WTC11 (cell line): ENCODE measurements around the gene CCDC154. TPM values are rescaled to one million over a fixed set of nuclear protein-coding genes. Genes with fewer than 3 reads are reported as not detected.

Experiments used
- ATAC-seq: fragments of 200-7000 bp; cut with Tn5 transposase; 2 replicates; pipeline ENCODE4 v1.10.0; 2021; ENCODE audit warnings: mild to moderate bottlenecking, moderate library complexity
- CTCF ChIA-PET: fragments of 300-600 bp; sonication (Branson Sonifier 250); formaldehyde crosslinking; loops from one replicate; lab custom pipeline; 2021; ENCODE audit warnings: antibody characterized with exemption; lab: Charles Lee
- POLR2A ChIA-PET: fragments of 350-600 bp; sonication (Branson Sonifier 250); formaldehyde crosslinking; loops from one replicate; lab custom pipeline; 2021; ENCODE audit warnings: antibody characterized with exemption; lab: Charles Lee
- DNase-seq: peaks from one replicate; pipeline ENCODE4 v3.0.0; 2021; ENCODE audit warnings: low spot score
- H3K27ac Mint-ChIP-seq: 2 replicates; pipeline ENCODE4 v1.8.0; 2021; ENCODE audit warnings: mixed read lengths
- H3K27me3 Mint-ChIP-seq: 2 replicates; pipeline ENCODE4 v1.8.0; 2021; ENCODE audit warnings: low read depth, mild to moderate bottlenecking, moderate library complexity, mixed read lengths
- H3K36me3 Mint-ChIP-seq: 2 replicates; pipeline ENCODE4 v1.8.0; 2021; ENCODE audit warnings: mixed read lengths
- H3K4me1 Mint-ChIP-seq: 2 replicates; pipeline ENCODE4 v1.8.0; 2022; ENCODE audit warnings: mixed read lengths
- H3K4me3 Mint-ChIP-seq: 2 replicates; pipeline ENCODE4 v1.8.0; 2021; ENCODE audit warnings: mild to moderate bottlenecking, moderate library complexity, mixed read lengths
- H3K9me3 Mint-ChIP-seq: 2 replicates; pipeline ENCODE4 v1.8.0; 2021; ENCODE audit warnings: mixed read lengths
- CBFB ChIP-seq: sonication (generic); formaldehyde crosslinking; IDR thresholded peaks from 2 replicates; pipeline ENCODE4 v1.8.1; 2022; ENCODE audit warnings: mild to moderate bottlenecking, low read depth, missing genetic modification reagents
- ERG ChIP-seq: fragments of 250-450 bp; sonication (Bioruptor Pico); IDR thresholded peaks from 2 replicates; pipeline ENCODE4 v1.8.0; 2021; ENCODE audit warnings: mild to moderate bottlenecking
- FOXK1 ChIP-seq: sonication (generic); formaldehyde crosslinking; IDR thresholded peaks from 2 replicates; pipeline ENCODE4 v1.8.0; 2022; ENCODE audit warnings: mild to moderate bottlenecking, moderate library complexity, missing genetic modification reagents
- HMGA2 ChIP-seq: fragments of 250-450 bp; sonication (Bioruptor Pico); IDR thresholded peaks from 2 replicates; pipeline ENCODE4 v1.4.0; 2021; ENCODE audit warnings: mild to moderate bottlenecking, moderate library complexity
- IRF2 ChIP-seq: sonication (generic); formaldehyde crosslinking; IDR thresholded peaks from 2 replicates; pipeline ENCODE4 v1.8.0; 2022; ENCODE audit warnings: low read depth, missing genetic modification reagents, borderline replicate concordance
- JAZF1 ChIP-seq: fragments of 250-450 bp; sonication (Bioruptor Pico); IDR thresholded peaks from 2 replicates; pipeline ENCODE4 v1.9.0; 2021; ENCODE audit warnings: moderate library complexity, mild to moderate bottlenecking, inconsistent platforms
- NFE2L1 ChIP-seq: sonication (generic); formaldehyde crosslinking; IDR thresholded peaks from 2 replicates; pipeline ENCODE4 v1.8.1; 2023; ENCODE audit warnings: missing genetic modification reagents
- NR3C1 ChIP-seq: sonication (generic); formaldehyde crosslinking; conservative IDR thresholded peaks from 2 replicates; pipeline ENCODE4 v1.8.1; 2023; ENCODE audit warnings: low read depth, mild to moderate bottlenecking, missing genetic modification reagents
- TCF7 ChIP-seq: sonication (generic); formaldehyde crosslinking; IDR thresholded peaks from 2 replicates; pipeline ENCODE4 v1.8.0; 2022; ENCODE audit warnings: mild to moderate bottlenecking, low read depth, missing genetic modification reagents, moderate library complexity
- TP53 ChIP-seq: sonication (generic); formaldehyde crosslinking; IDR thresholded peaks from 2 replicates; pipeline ENCODE4 v1.8.1; 2023; ENCODE audit warnings: mild to moderate bottlenecking, missing genetic modification reagents
- ZNF138 ChIP-seq: sonication (generic); formaldehyde crosslinking; conservative IDR thresholded peaks from 2 replicates; pipeline ENCODE4 v1.8.1; 2022; ENCODE audit warnings: mild to moderate bottlenecking, moderate library complexity, missing genetic modification reagents
- ZNF317 ChIP-seq: sonication (generic); formaldehyde crosslinking; IDR thresholded peaks from 2 replicates; pipeline ENCODE4 v1.8.1; 2023; ENCODE audit warnings: low read depth, mild to moderate bottlenecking, moderate library complexity, missing genetic modification reagents, borderline replicate concordance
- ZNF396 ChIP-seq: fragments of 250-450 bp; sonication (Bioruptor Pico); IDR thresholded peaks from 2 replicates; pipeline ENCODE4 v1.8.0; 2021; ENCODE audit warnings: mild to moderate bottlenecking, moderate library complexity, borderline replicate concordance
- total RNA-seq: library from RNA; stranded (reverse); gene quantifications from 3 replicates; pipeline ENCODE4 v1.2.3, GENCODE V29; 2021
- TF ChIP-seq, protein P1 (sequence below): fragments of 250-450 bp; sonication (Bioruptor Pico); IDR thresholded peaks from 2 replicates; pipeline ENCODE4 v1.9.0; 2021; ENCODE audit warnings: moderate library complexity, mild to moderate bottlenecking, inconsistent platforms, borderline replicate concordance
- TF ChIP-seq, protein P2 (sequence below): fragments of 250-450 bp; sonication (Bioruptor Pico); IDR thresholded peaks from 2 replicates; pipeline ENCODE4 v1.9.0; 2021; ENCODE audit warnings: mild to moderate bottlenecking
- TF ChIP-seq, protein P3 (sequence below): sonication (generic); formaldehyde crosslinking; IDR thresholded peaks from 2 replicates; pipeline ENCODE4 v1.8.1; 2022; ENCODE audit warnings: low read depth, mild to moderate bottlenecking, moderate library complexity, missing genetic modification reagents, borderline replicate concordance
- TF ChIP-seq, protein P4 (sequence below): sonication (generic); formaldehyde crosslinking; IDR thresholded peaks from 2 replicates; pipeline ENCODE4 v1.8.0; 2022; ENCODE audit warnings: mild to moderate bottlenecking, missing genetic modification reagents
- TF ChIP-seq, protein P5 (sequence below): fragments of 250-450 bp; sonication (Bioruptor Pico); IDR thresholded peaks from 2 replicates; pipeline ENCODE4 v2.1.2; 2022; ENCODE audit warnings: mild to moderate bottlenecking, moderate library complexity
- TF ChIP-seq, protein P6 (sequence below): sonication (generic); formaldehyde crosslinking; conservative IDR thresholded peaks from 2 replicates; pipeline ENCODE4 v1.8.1; 2023; ENCODE audit warnings: mild to moderate bottlenecking, low read depth, missing genetic modification reagents, moderate library complexity

CCDC154 gene
- total RNA-seq, 1 experiment from 2014 or later: 0.46 TPM

DNA sequence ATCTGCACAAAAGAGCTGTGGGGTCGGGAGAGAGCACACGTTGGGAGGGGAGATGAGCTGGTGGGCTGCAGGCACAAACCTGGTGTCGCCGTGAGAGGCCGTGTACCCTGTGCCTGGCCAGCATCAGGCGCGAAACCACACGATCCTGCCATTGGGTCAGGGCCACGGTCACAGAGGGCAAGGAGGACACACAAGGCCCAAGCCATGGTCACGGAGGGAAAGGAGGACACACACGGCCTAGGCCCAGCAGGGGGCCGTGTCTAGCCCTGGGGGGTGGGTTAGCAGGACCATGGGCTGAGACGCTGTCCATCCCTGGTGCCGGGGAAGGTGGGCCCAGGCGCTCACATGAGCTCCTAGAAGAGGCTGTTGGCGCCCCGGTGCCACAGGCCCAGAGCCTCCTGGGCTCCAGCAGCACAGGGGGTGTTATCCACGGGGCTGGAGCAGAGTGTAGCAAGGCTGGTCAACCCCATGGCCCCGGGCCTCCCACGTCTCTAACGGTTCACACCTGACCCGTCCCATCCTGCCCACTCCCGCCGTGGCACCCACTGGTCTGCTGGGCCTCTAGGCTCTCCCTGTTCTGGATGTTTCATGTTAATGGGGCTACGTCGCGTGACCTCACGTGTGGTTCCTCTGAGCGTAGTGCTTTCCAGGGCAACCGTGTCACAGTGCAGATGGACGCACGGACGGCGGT, 7.5 kb upstream of the CCDC154 start:
- Mint-ChIP-seq H3K36me3 (peaks cover 6% of the 10 kb centered on the region; the same call in 1 of the 2 replicates), H3K27ac (no peak overlapping the region), H3K4me3 (no peak overlapping the region), H3K4me1 (no peaks in the 10 kb centered on the region), H3K27me3 (no peaks in the 10 kb centered on the region), H3K9me3 (no peaks in the 10 kb centered on the region)
- no peak for DNase-seq
- ATAC-seq: no peak
- ChIA-PET POLR2A (no interaction called here), CTCF (no interaction called here)
- no peak for TF ChIP-seq ZNF138 (CRISPR knock-in tag)
- no peak for TF ChIP-seq ERG
- no peak for TF ChIP-seq FOXK1 (CRISPR knock-in tag)
- TF ChIP-seq ZNF396: no peak
- TF ChIP-seq TCF7 (CRISPR knock-in tag): no peak
- TF ChIP-seq TP53 (CRISPR knock-in tag): no peak
- no peak for TF ChIP-seq JAZF1 (CRISPR knock-in tag)
- no peak for TF ChIP-seq NR3C1
- TF ChIP-seq, protein P1, sequence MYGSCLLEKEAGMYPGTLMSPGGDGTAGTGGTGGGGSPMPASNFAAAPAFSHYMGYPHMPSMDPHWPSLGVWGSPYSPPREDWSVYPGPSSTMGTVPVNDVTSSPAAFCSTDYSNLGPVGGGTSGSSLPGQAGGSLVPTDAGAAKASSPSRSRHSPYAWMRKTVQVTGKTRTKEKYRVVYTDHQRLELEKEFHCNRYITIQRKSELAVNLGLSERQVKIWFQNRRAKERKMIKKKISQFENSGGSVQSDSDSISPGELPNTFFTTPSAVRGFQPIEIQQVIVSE (CRISPR knock-in tag): no peak
- TF ChIP-seq, protein P2, sequence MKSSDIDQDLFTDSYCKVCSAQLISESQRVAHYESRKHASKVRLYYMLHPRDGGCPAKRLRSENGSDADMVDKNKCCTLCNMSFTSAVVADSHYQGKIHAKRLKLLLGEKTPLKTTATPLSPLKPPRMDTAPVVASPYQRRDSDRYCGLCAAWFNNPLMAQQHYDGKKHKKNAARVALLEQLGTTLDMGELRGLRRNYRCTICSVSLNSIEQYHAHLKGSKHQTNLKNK: no peak
- TF ChIP-seq IRF2 (CRISPR knock-in tag): no peak
- TF ChIP-seq, protein P3, sequence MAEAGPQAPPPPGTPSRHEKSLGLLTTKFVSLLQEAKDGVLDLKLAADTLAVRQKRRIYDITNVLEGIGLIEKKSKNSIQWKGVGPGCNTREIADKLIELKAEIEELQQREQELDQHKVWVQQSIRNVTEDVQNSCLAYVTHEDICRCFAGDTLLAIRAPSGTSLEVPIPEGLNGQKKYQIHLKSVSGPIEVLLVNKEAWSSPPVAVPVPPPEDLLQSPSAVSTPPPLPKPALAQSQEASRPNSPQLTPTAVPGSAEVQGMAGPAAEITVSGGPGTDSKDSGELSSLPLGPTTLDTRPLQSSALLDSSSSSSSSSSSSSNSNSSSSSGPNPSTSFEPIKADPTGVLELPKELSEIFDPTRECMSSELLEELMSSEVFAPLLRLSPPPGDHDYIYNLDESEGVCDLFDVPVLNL: no peak
- TF ChIP-seq HMGA2: no peak
- TF ChIP-seq CBFB (CRISPR knock-in tag): no peak
- TF ChIP-seq, protein P4, sequence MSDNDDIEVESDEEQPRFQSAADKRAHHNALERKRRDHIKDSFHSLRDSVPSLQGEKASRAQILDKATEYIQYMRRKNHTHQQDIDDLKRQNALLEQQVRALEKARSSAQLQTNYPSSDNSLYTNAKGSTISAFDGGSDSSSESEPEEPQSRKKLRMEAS (CRISPR knock-in tag): no peak
- TF ChIP-seq, protein P5, sequence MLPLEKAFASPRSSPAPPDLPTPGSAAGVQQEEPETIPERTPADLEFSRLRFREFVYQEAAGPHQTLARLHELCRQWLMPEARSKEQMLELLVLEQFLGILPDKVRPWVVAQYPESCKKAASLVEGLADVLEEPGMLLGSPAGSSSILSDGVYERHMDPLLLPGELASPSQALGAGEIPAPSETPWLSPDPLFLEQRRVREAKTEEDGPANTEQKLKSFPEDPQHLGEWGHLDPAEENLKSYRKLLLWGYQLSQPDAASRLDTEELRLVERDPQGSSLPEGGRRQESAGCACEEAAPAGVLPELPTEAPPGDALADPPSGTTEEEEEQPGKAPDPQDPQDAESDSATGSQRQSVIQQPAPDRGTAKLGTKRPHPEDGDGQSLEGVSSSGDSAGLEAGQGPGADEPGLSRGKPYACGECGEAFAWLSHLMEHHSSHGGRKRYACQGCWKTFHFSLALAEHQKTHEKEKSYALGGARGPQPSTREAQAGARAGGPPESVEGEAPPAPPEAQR: no peak
- no peak for TF ChIP-seq ZNF317 (CRISPR knock-in tag)
- TF ChIP-seq NFE2L1 (CRISPR knock-in tag): no peak
- TF ChIP-seq, protein P6, sequence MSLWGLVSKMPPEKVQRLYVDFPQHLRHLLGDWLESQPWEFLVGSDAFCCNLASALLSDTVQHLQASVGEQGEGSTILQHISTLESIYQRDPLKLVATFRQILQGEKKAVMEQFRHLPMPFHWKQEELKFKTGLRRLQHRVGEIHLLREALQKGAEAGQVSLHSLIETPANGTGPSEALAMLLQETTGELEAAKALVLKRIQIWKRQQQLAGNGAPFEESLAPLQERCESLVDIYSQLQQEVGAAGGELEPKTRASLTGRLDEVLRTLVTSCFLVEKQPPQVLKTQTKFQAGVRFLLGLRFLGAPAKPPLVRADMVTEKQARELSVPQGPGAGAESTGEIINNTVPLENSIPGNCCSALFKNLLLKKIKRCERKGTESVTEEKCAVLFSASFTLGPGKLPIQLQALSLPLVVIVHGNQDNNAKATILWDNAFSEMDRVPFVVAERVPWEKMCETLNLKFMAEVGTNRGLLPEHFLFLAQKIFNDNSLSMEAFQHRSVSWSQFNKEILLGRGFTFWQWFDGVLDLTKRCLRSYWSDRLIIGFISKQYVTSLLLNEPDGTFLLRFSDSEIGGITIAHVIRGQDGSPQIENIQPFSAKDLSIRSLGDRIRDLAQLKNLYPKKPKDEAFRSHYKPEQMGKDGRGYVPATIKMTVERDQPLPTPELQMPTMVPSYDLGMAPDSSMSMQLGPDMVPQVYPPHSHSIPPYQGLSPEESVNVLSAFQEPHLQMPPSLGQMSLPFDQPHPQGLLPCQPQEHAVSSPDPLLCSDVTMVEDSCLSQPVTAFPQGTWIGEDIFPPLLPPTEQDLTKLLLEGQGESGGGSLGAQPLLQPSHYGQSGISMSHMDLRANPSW (CRISPR knock-in tag): no peak
